ENCODE results near the gene CNN3. TPM values are rescaled to one million over a fixed set of nuclear protein-coding genes. Genes with fewer than 3 reads are reported as not detected.

CNN3 gene
- total RNA-seq, 4 donors from 2014 or later = 11.9 to 21.8 (median 16.1) TPM

- Histone ChIP-seq H3K27me3 (peaks cover 0 to 3% (median 0%) of the 10 kb centered on the region in 3 donors), H3K27ac (peak overlapping the region; percentile 63 to 74 (median 65)), H3K4me1 (peaks cover 13 to 19% of the 10 kb centered on the region in 2 donors), H3K9me3 (no peaks in the 10 kb centered on the region), H3K36me3 (no peaks in the 10 kb centered on the region), H3K4me3 (peak overlapping the region in 1 of 4 donors; percentile 35)
- ATAC-seq (peak in 1 of 2 donors; percentile 6), DNase-seq (no peak)
- intact Hi-C loops (cut with DNase I; ENCODE audit: low total_unique reads) (loop anchor here (5.0 kb wide), 1 partner anchor 157 kb away; no protein-coding TSS in a partner anchor), in situ Hi-C loops (cut with MboI; ENCODE audit: low sequenced_read_pairs in 4 of 4) (loop anchor here in 3 of 4 donors (25.0 kb wide), 1 partner anchor 372 kb away; the partner anchor contains the start of gene RWDD3 (in 3 of the 3))
- TF ChIP-seq POLR2A (IDR thresholded peaks at IDR 0.05) (no peak), CTCF (IDR thresholded peaks at IDR 0.05 in 4 of 5, conservative IDR thresholded peaks at IDR 0.05 in 1 of 5) (no peak)
Observed at GRCh38 chr1:94864821-94865220, 62.1 kb downstream of the CNN3 start.

GRCh38 chr1:94863919-94864318, 63.0 kb downstream of the CNN3 start:
- TF ChIP-seq CTCF (IDR thresholded peaks at IDR 0.05 in 4 of 5, conservative IDR thresholded peaks at IDR 0.05 in 1 of 5) (no peak), POLR2A (IDR thresholded peaks at IDR 0.05) (no peak)
- ATAC-seq = peak; percentile 71 to 81
- peak overlapping the region; percentile 63 to 74 (median 65) for H3K27ac ChIP-seq
- H3K9me3 ChIP-seq = no peaks in the 10 kb centered on the region
- in situ Hi-C loops (cut with MboI; ENCODE audit: low sequenced_read_pairs in 4 of 4) (loop anchor here in 3 of 4 donors (25.0 kb wide), 1 partner anchor 373 kb away; the partner anchor contains the start of gene RWDD3 (in 3 of the 3)), intact Hi-C loops (cut with DNase I; ENCODE audit: low total_unique reads) (loop anchor here (1.0 to 5.0 kb wide), 2 partner anchors 63 to 158 kb away; partner anchors contain the start of gene CNN3)
- H3K36me3 ChIP-seq = no peaks in the 10 kb centered on the region
- H3K27me3 ChIP-seq = peaks cover 0 to 3% (median 0%) of the 10 kb centered on the region in 3 donors
- H3K4me1 ChIP-seq = peaks cover 13 to 19% of the 10 kb centered on the region in 2 donors
- peak in 1 of 2 donors; percentile 31 for DNase-seq
- peak overlapping the region in 1 of 4 donors; percentile 22 for H3K4me3 ChIP-seq

GRCh38 chr1:94863297-94863911, 63.5 kb downstream of the CNN3 start:
- peak; percentile 51 to 63 for ATAC-seq
- in situ Hi-C loops (cut with MboI; ENCODE audit: low sequenced_read_pairs in 4 of 4) = loop anchor here in 3 of 4 donors (25.0 kb wide), 1 partner anchor 374 kb away; the partner anchor contains the start of gene RWDD3 (in 3 of the 3)
- TF ChIP-seq CTCF (IDR thresholded peaks at IDR 0.05 in 4 of 5, conservative IDR thresholded peaks at IDR 0.05 in 1 of 5) (no peak), POLR2A (IDR thresholded peaks at IDR 0.05) (no peak)
- DNase-seq = no peak
- no peaks in the 10 kb centered on the region for H3K9me3 ChIP-seq
- no peaks in the 10 kb centered on the region for H3K36me3 ChIP-seq
- peaks cover 0 to 3% (median 0%) of the 10 kb centered on the region in 3 donors for H3K27me3 ChIP-seq
- peak overlapping the region in 1 of 4 donors; percentile 22 for H3K4me3 ChIP-seq
- intact Hi-C loops (cut with DNase I; ENCODE audit: low total_unique reads) = loop anchor here (1.0 to 5.0 kb wide), 2 partner anchors 64 to 159 kb away; partner anchors contain the start of gene CNN3
- H3K4me1 ChIP-seq = peaks cover 13 to 19% of the 10 kb centered on the region in 2 donors
- peak overlapping the region; percentile 63 to 74 (median 65) for H3K27ac ChIP-seq

GRCh38 chr1:94862718-94863117, 64.2 kb downstream of the CNN3 start:
- Histone ChIP-seq H3K36me3 (no peaks in the 10 kb centered on the region), H3K4me1 (peaks cover 13 to 19% of the 10 kb centered on the region in 2 donors), H3K4me3 (no peak overlapping the region), H3K27ac (peak overlapping the region; percentile 63 to 74 (median 65)), H3K9me3 (no peaks in the 10 kb centered on the region), H3K27me3 (peaks cover 0 to 3% (median 0%) of the 10 kb centered on the region in 3 donors)
- no peak for TF ChIP-seq POLR2A (IDR thresholded peaks at IDR 0.05)
- TF ChIP-seq CTCF (IDR thresholded peaks at IDR 0.05 in 4 of 5, conservative IDR thresholded peaks at IDR 0.05 in 1 of 5) = no peak
- intact Hi-C loops (cut with DNase I; ENCODE audit: low total_unique reads) = loop anchor here (1.0 to 5.0 kb wide), 2 partner anchors 65 to 160 kb away; partner anchors contain the start of gene CNN3
- ATAC-seq (no peak), DNase-seq (no peak)
- in situ Hi-C loops (cut with MboI; ENCODE audit: low sequenced_read_pairs in 4 of 4) = loop anchor here in 3 of 4 donors (25.0 kb wide), 1 partner anchor 375 kb away; the partner anchor contains the start of gene RWDD3 (in 3 of the 3)
